ELR (cell line): ENCODE data around the gene SEMA4G.
A peak's percentile ranks its signal among the peaks of the same experiment; 100 is the strongest.

Experiments used
- DNase-seq: peaks from one replicate; pipeline ENCODE4 v3.0.0-alpha.2; 2015; ENCODE audit warnings: low read depth

SEMA4G gene

GRCh38 chr10:100988166-100988565 is 18.9 kb downstream of the SEMA4G start:
- DNase-seq, result no peak

GRCh38 chr10:100989088-100989487 is 19.8 kb downstream of the SEMA4G start:
- no peak for DNase-seq

GRCh38 chr10:100993986-100994708 is 24.8 kb downstream of the SEMA4G start:
- peak; percentile 62 for DNase-seq

- DNase-seq, result no peak
Observed at GRCh38 chr10:100995181-100995580, 25.9 kb downstream of the SEMA4G start.

- DNase-seq, result peak; percentile 42
Observed at GRCh38 chr10:100996678-100997359, 27.5 kb downstream of the SEMA4G start.

GRCh38 chr10:100997360-100998182 is 28.3 kb downstream of the SEMA4G start:
- peak; percentile 77 for DNase-seq

- peak; percentile 74 for DNase-seq
Observed at GRCh38 chr10:100998183-100998990, 29.1 kb downstream of the SEMA4G start.

- DNase-seq, result peak; percentile 76
Observed at GRCh38 chr10:100998991-100999741, 29.9 kb downstream of the SEMA4G start.

GRCh38 chr10:100999742-101000126 is 30.4 kb downstream of the SEMA4G start, which contains the start of gene LZTS2:
TSS of gene LZTS2 (plus strand) at chr10:100999808. CDS start at chr10:101002539, 2,731 bp downstream.
- DNase-seq, result no peak

GRCh38 chr10:101000127-101000914 is 31.0 kb downstream of the SEMA4G start:
- peak; percentile 59 for DNase-seq

- peak; percentile 91 for DNase-seq
Observed at GRCh38 chr10:101000915-101001658, 31.8 kb downstream of the SEMA4G start.

- DNase-seq, result no peak
Observed at GRCh38 chr10:101001659-101002035, 32.3 kb downstream of the SEMA4G start.

GRCh38 chr10:101002456-101002855 is 33.2 kb downstream of the SEMA4G start:
- DNase-seq, result no peak

- DNase-seq, result no peak
Observed at GRCh38 chr10:101003639-101004206, 34.4 kb downstream of the SEMA4G start.

- DNase-seq, result no peak
Observed at GRCh38 chr10:101005361-101005760, 36.1 kb downstream of the SEMA4G start.

- no peak for DNase-seq
Observed at GRCh38 chr10:101005869-101006567, 36.7 kb downstream of the SEMA4G start.

- DNase-seq, result no peak
Observed at GRCh38 chr10:101006593-101007098, 37.3 kb downstream of the SEMA4G start.

- no peak for DNase-seq
Observed at GRCh38 chr10:101007099-101007711, 37.9 kb downstream of the SEMA4G start.
